ENCODE data around the gene NR2C2. TPM values are rescaled to one million over a fixed set of nuclear protein-coding genes. Genes with fewer than 3 reads are reported as not detected.

Gene NR2C2
- total RNA-seq, 2 donors from 2014 or later = 54.4 to 60.8 TPM

- no peak for TF ChIP-seq CTCF (conservative IDR thresholded peaks at IDR 0.05)
- no peaks in the 10 kb centered on the region for H3K27me3 ChIP-seq (ENCODE audit: control insufficient read depth, insufficient read depth, low read length, poor library complexity, severe bottlenecking)
- 2 to 5% methylated on average over 15 to 26 of the region's 26 CpGs for WGBS, 2 experiments (ENCODE audit: insufficient coverage in 1 of 2, insufficient read length in 1 of 2)
Measured at GRCh38 chr3:14948609-14949038, 1.2 kb downstream of the NR2C2 start.

DNA sequence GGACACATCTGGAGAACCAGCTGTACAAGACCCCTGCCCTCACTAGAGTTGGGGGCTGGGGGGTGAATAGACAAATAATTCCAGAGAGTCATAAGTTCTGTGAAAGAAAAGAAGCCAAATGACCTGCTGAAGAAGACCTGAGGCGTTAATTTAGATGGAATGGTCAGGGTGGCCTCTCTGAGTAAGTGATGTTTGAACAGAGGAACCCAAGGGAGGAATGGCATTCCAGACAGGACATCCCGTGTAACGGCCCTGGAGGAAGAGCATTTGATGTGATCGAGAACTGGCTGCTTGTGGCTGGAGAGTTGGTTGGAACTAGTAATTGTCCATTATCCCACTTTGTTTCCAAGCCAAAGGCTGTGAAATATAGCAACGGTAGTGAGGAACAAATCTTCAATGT is 1.7 kb downstream of the NR2C2 start:
- DNase-seq = peak; percentile 56
- 55 to 75% methylated on average over 3 to 5 of the region's 5 CpGs for WGBS, 2 experiments (ENCODE audit: insufficient coverage in 1 of 2, insufficient read length in 1 of 2)
- H3K9me3 ChIP-seq (ENCODE audit: control insufficient read depth, low read length) = no peaks in the 10 kb centered on the region
- H3K27ac Mint-ChIP-seq = peak overlapping the region; percentile 96
- peak overlapping the region; percentile 80 for H3K9ac ChIP-seq (ENCODE audit: extremely low read depth, low read length, poor library complexity, severe bottlenecking)
- peak overlapping the region; percentile 76 for H3K27ac ChIP-seq (ENCODE audit: low read depth, low read length)
- peak overlapping the region; percentile 90 for H3K4me3 Mint-ChIP-seq
- peak overlapping the region; percentile 87 for H3K4me3 ChIP-seq (ENCODE audit: low read length)
- H3K4me1 ChIP-seq (ENCODE audit: control insufficient read depth, insufficient read depth, low read length) = peaks cover 5% of the 10 kb centered on the region
- no peak for TF ChIP-seq CTCF (conservative IDR thresholded peaks at IDR 0.05)
- no peaks in the 10 kb centered on the region for H3K27me3 ChIP-seq (ENCODE audit: control insufficient read depth, insufficient read depth, low read length, poor library complexity, severe bottlenecking)
- H3K27me3 Mint-ChIP-seq (ENCODE audit: insufficient read depth) = no peaks in the 10 kb centered on the region
- peaks cover 23% of the 10 kb centered on the region for H3K4me1 Mint-ChIP-seq
- H3K36me3 ChIP-seq (ENCODE audit: control insufficient read depth, insufficient read depth, low read length) = peaks cover 37% of the 10 kb centered on the region
- H3K9me3 Mint-ChIP-seq = no peaks in the 10 kb centered on the region
- H3K36me3 Mint-ChIP-seq (ENCODE audit: low read depth) = peaks cover 37% of the 10 kb centered on the region

More at GRCh38 chr3:14948609-14949038, 1.2 kb downstream of the NR2C2 start:
- Histone ChIP-seq H3K36me3 (ENCODE audit: control insufficient read depth, insufficient read depth, low read length) (peaks cover 42% of the 10 kb centered on the region), H3K27ac (ENCODE audit: low read depth, low read length) (peak overlapping the region; percentile 76), H3K9ac (ENCODE audit: extremely low read depth, low read length, poor library complexity, severe bottlenecking) (peak overlapping the region; percentile 80), H3K9me3 (ENCODE audit: control insufficient read depth, low read length) (no peaks in the 10 kb centered on the region), H3K4me3 (ENCODE audit: low read length) (peak overlapping the region; percentile 87), H3K4me1 (ENCODE audit: control insufficient read depth, insufficient read depth, low read length) (peaks cover 5% of the 10 kb centered on the region)
- Mint-ChIP-seq H3K4me1 (peaks cover 27% of the 10 kb centered on the region), H3K27me3 (ENCODE audit: insufficient read depth) (no peaks in the 10 kb centered on the region), H3K36me3 (ENCODE audit: low read depth) (peaks cover 42% of the 10 kb centered on the region), H3K27ac (peak overlapping the region; percentile 96), H3K4me3 (peak overlapping the region; percentile 90), H3K9me3 (no peaks in the 10 kb centered on the region)
- DNase-seq = no peak

GRCh38 chr3:14950274-14950673 is 2.9 kb downstream of the NR2C2 start:
- Histone ChIP-seq H3K9ac (ENCODE audit: extremely low read depth, low read length, poor library complexity, severe bottlenecking) (no peak overlapping the region), H3K36me3 (ENCODE audit: control insufficient read depth, insufficient read depth, low read length) (peaks cover 26% of the 10 kb centered on the region), H3K4me1 (ENCODE audit: control insufficient read depth, insufficient read depth, low read length) (peaks cover 5% of the 10 kb centered on the region), H3K9me3 (ENCODE audit: control insufficient read depth, low read length) (no peaks in the 10 kb centered on the region), H3K27ac (ENCODE audit: low read depth, low read length) (no peak overlapping the region), H3K4me3 (ENCODE audit: low read length) (no peak overlapping the region), H3K27me3 (ENCODE audit: control insufficient read depth, insufficient read depth, low read length, poor library complexity, severe bottlenecking) (no peaks in the 10 kb centered on the region)
- no peaks in the 10 kb centered on the region for H3K9me3 Mint-ChIP-seq
- H3K27me3 Mint-ChIP-seq (ENCODE audit: insufficient read depth) = no peaks in the 10 kb centered on the region
- peaks cover 33% of the 10 kb centered on the region for H3K36me3 Mint-ChIP-seq (ENCODE audit: low read depth)
- WGBS, 2 experiments (ENCODE audit: insufficient coverage in 1 of 2, insufficient read length in 1 of 2) = 96 to 100% methylated on average over 2 of the region's 2 CpGs
- H3K4me3 Mint-ChIP-seq = no peak overlapping the region
- H3K4me1 Mint-ChIP-seq = peaks cover 23% of the 10 kb centered on the region
- DNase-seq = no peak
- H3K27ac Mint-ChIP-seq = no peak overlapping the region
- no peak for TF ChIP-seq CTCF (conservative IDR thresholded peaks at IDR 0.05)

Measured in endodermal cell (in vitro differentiated cells).